SK-N-SH treated with all-trans-retinoic acid at 6 μM for 48 hours (cell line): ENCODE measurements around the gene ARFGAP3.

Experiments
- CREB5 ChIP-seq: fragments of 250-450 bp; sonication (Bioruptor Pico); IDR thresholded peaks from 2 replicates; pipeline ENCODE4 v1.5.1; 2020; ENCODE audit warnings: low read depth, mild to moderate bottlenecking, moderate library complexity
- ESRRG ChIP-seq: fragments of 250-450 bp; sonication (Bioruptor Pico); IDR thresholded peaks from 2 replicates; pipeline ENCODE4 v1.6.1; 2021; ENCODE audit warnings: mild to moderate bottlenecking
- PATZ1 ChIP-seq: fragments of 250-450 bp; sonication (Bioruptor Pico); IDR thresholded peaks from 2 replicates; pipeline ENCODE4 v1.8.0; 2020; ENCODE audit warnings: mild to moderate bottlenecking, moderate library complexity, borderline replicate concordance
- POU6F1 ChIP-seq: fragments of 250-450 bp; sonication (Bioruptor Pico); IDR thresholded peaks from 2 replicates; pipeline ENCODE4 v1.8.0; 2021; ENCODE audit warnings: low read depth, mild to moderate bottlenecking, moderate library complexity, borderline replicate concordance
- RARB ChIP-seq: fragments of 250-450 bp; sonication (Bioruptor Pico); IDR thresholded peaks from 2 replicates; pipeline ENCODE4 v1.8.0; 2021; ENCODE audit warnings: mild to moderate bottlenecking, moderate library complexity
- TCF4 ChIP-seq: fragments of 250-450 bp; sonication (Bioruptor Pico); IDR thresholded peaks from 2 replicates; pipeline ENCODE4 v1.8.0; 2021; ENCODE audit warnings: mild to moderate bottlenecking, moderate library complexity, borderline replicate concordance
- TOX ChIP-seq: fragments of 250-450 bp; sonication (Bioruptor Pico); IDR thresholded peaks from 2 replicates; pipeline ENCODE4 v1.8.0; 2021; ENCODE audit warnings: mild to moderate bottlenecking, moderate library complexity, borderline replicate concordance

- TF ChIP-seq POU6F1 = no peak
- TF ChIP-seq ESRRG (CRISPR knock-in tag) = no peak
- no peak for TF ChIP-seq TCF4
- TF ChIP-seq RARB = no peak
- TF ChIP-seq PATZ1 = no peak
- TF ChIP-seq TOX (CRISPR knock-in tag) = no peak
- TF ChIP-seq CREB5 (CRISPR knock-in tag) = no peak
Measured at GRCh38 chr22:42820045-42820763, 36.9 kb downstream of the ARFGAP3 start.
